AG04449 (cell line): ENCODE results near the gene AGK.

Experiments used
- CTCF ChIA-PET: fragments of 350-600 bp; formaldehyde crosslinking; extraction: SDS; loops from one replicate; lab custom pipeline; 2021; ENCODE audit warnings: antibody characterized with exemption; lab: Yijun Ruan, JAX
- POLR2A ChIA-PET: fragments of 400-600, 350-600 bp; formaldehyde crosslinking; extraction: SDS; loops from one replicate; lab custom pipeline; 2020; ENCODE audit warnings: antibody characterized with exemption, inconsistent platforms; lab: Yijun Ruan, JAX
- DNase-seq: peaks from one replicate; pipeline ENCODE4 v3.0.0-alpha.2; 2010; ENCODE audit warnings: low read depth, low spot score
- H3K4me3 ChIP-seq: 2 replicates; pipeline ENCODE4 v1.5.1; 2011; ENCODE audit warnings: low read depth, mild to moderate bottlenecking, control low read depth, low read length
- TF ChIP-seq, protein P1 (sequence below): IDR thresholded peaks from one replicate; pipeline ENCODE4 v1.5.1; 2011; ENCODE audit warnings: mild to moderate bottlenecking, moderate library complexity, low read length, control low read depth, inconsistent platforms; ENCODE audit not compliant: insufficient read depth; ENCODE audit errors: missing control alignments

AGK gene

DNA sequence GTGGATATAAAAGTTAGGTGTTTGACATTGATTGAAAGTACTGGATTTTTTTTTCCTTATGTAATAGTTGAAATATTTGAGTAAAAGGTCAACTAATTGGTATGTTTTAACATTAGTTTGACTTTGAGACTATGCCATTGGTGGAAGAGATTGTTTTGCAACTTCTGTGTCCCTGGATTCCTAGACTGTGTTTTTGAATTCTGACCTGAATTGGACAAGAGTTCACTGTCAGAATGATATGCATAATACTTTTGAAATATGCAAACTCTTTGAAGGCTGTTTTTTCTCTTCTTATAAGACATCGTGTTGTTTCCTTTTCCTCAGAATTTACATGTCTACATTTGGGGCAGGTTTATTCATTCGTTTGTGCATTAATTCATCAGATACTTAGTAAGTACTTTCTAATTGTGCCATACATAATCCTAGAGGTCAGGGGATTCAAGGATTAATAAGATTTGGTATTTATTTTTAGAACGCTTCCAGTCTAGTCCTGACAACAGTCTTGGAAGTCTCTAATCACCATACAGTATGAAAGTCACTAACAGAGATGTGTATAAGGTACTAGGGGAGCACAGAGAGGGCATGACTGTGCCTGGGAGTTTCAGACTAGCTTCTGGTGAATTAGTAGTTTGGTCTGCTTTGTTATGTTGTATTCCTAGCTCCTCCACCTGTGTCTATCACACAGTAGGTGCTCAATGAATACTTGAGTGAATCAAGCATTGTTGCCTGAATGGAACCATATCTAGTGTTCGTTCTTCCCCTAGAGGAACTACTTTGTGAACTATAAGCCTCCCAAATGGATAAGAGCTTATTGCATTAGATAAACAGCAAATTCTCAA lies 49.2 kb downstream of the AGK start:
- TF ChIP-seq, protein P1, sequence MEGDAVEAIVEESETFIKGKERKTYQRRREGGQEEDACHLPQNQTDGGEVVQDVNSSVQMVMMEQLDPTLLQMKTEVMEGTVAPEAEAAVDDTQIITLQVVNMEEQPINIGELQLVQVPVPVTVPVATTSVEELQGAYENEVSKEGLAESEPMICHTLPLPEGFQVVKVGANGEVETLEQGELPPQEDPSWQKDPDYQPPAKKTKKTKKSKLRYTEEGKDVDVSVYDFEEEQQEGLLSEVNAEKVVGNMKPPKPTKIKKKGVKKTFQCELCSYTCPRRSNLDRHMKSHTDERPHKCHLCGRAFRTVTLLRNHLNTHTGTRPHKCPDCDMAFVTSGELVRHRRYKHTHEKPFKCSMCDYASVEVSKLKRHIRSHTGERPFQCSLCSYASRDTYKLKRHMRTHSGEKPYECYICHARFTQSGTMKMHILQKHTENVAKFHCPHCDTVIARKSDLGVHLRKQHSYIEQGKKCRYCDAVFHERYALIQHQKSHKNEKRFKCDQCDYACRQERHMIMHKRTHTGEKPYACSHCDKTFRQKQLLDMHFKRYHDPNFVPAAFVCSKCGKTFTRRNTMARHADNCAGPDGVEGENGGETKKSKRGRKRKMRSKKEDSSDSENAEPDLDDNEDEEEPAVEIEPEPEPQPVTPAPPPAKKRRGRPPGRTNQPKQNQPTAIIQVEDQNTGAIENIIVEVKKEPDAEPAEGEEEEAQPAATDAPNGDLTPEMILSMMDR: no peak
- H3K4me3 ChIP-seq: no peak overlapping the region
- ChIA-PET POLR2A (no interaction called here), CTCF (no interaction called here)
- DNase-seq: no peak

DNA sequence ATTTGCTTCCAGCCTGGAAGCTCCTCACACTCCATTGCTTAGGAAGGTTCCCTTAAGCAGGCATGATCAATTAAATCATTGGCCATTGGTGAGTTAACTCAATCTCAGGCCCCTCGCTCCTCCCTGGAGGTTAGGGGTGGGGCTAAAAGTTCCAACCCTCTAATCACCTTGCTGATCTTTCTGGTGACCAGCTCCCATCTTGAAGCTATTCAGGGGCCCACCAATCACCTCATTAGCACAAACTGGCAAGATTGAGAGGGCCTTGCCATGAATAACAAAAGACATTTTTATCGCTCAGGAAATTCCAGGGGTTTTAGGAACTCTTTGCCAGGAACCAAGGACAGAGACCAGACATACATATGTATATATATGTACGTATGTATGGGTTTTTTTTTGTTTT lies 58.4 kb downstream of the AGK start:
- DNase-seq: no peak
- CTCF ChIA-PET: no interaction called here
- TF ChIP-seq, protein P1: no peak
- POLR2A ChIA-PET: no interaction called here
- H3K4me3 ChIP-seq: no peak overlapping the region

DNA sequence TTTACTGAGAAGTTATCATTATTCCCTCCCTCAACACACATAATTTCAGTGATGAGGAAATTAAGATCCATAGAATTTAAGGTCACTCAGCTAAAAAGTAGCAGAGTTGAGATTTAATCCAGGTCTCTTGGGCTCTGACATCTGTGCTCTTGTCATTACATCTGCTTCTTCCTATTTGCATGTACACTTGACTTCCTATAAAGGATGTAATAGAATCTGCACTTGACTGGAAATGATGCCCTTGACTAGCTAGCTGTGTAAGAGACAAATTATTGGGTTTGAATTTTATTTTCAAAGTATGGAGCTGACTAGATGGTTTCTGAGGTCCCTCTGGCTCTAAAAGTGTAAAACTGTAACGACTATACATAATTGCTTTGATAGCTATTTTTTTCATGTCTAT lies 59.5 kb downstream of the AGK start:
- TF ChIP-seq, protein P1: no peak
- DNase-seq: no peak
- ChIA-PET POLR2A (no interaction called here), CTCF (interaction anchor here (0.8 to 1.3 kb wide), 2 partner anchors 38 to 39 kb away, joined by 3 read pairs; no protein-coding TSS in a partner anchor)
- no peak overlapping the region for H3K4me3 ChIP-seq

DNA sequence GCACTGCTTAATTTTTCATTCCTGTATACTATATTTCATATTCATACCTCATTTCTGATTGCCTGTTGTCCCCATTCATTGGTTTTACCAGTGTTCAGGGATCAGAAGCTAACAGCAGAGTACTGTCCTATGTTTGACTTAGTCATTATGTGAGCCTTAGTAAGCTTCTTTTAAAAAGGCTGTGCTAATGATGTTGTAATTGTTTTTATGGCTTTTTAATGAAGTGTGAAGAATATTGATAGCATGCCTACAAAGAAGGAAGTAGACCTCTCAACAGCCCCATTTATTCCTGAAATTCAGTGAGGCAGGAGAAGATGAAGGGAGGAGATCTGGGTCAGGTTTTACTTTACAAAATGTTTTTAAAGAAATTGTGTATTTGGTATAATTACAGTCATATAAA lies 61.7 kb downstream of the AGK start:
- H3K4me3 ChIP-seq: no peak overlapping the region
- ChIA-PET CTCF (no interaction called here), POLR2A (no interaction called here)
- TF ChIP-seq, protein P1: no peak
- no peak for DNase-seq

DNA sequence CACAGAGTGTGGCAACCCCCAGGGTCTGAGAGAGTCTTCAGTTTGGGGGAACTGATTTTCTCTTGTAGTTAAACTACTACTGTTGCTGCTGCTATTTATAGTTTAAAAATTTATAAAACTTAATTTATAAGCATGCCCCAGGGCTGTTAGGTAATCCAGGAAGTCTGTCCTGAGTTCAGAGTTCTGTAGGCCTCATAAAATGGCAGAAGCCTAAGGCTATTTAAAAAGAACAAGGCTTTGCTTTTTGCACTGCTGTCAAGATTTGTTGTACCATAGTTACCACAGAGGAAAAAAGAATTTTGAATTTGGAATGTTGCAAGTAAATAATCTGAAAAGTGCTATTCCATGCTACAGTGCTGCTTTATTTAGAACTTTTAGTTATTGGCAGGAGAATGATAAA lies 66.1 kb downstream of the AGK start:
- DNase-seq: no peak
- CTCF ChIA-PET: no interaction called here
- POLR2A ChIA-PET: no interaction called here
- no peak overlapping the region for H3K4me3 ChIP-seq
- TF ChIP-seq, protein P1: no peak

DNA sequence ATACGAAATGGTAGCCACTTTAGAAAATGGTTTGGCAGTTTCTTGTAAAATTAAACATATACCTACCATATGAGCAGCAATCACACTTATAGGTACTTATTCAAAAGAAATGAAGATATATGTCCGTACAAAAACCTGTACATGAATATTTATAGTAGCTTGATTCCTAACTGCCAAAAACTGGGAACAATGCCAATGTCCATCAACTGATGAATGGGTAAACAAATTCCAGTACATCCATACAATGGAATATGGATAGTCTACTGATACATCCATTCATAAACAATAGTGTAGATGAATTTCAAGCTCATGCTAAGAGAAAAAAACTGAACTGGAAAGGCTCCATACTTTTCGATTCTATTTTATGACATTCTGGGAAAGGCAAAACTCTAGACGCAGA lies 68.5 kb downstream of the AGK start:
- no peak overlapping the region for H3K4me3 ChIP-seq
- DNase-seq: no peak
- CTCF ChIA-PET: no interaction called here
- TF ChIP-seq, protein P1: no peak
- POLR2A ChIA-PET: no interaction called here
